GM12891 (cell line): ENCODE measurements around the gene FUS.

Experiments used
- POLR2A ChIP-seq: IDR thresholded peaks from 2 replicates; pipeline ENCODE4 v1.6.1; 2011; ENCODE audit warnings: low read depth, low read length, control low read depth
- SPI1 ChIP-seq: IDR thresholded peaks from 2 replicates; pipeline ENCODE4 v1.6.1; 2011; ENCODE audit warnings: low read depth, low read length, control low read depth

GRCh38 chr16:31145398-31145990 is 34.4 kb upstream of the FUS start:
- TF ChIP-seq POLR2A (no peak), SPI1 (no peak)
